Colon (tissue), 2 donors: ENCODE data around the gene HPF1.
A peak's percentile ranks its signal among the peaks of the same experiment; 100 is the strongest.
"Not testable (repeated sequence)": the region's sequence is repeated elsewhere in the genome, so short reads cannot be mapped to it uniquely, and the experiment has no call there.

Experiments used
- FAIRE-seq: peaks from 2 replicates; lab custom pipeline; 2012; peaks lifted over from hg19 to GRCh38; lab: Jason Lieb, UNC
- donor health status: control.
- donor health status: control.

Gene HPF1

DNA sequence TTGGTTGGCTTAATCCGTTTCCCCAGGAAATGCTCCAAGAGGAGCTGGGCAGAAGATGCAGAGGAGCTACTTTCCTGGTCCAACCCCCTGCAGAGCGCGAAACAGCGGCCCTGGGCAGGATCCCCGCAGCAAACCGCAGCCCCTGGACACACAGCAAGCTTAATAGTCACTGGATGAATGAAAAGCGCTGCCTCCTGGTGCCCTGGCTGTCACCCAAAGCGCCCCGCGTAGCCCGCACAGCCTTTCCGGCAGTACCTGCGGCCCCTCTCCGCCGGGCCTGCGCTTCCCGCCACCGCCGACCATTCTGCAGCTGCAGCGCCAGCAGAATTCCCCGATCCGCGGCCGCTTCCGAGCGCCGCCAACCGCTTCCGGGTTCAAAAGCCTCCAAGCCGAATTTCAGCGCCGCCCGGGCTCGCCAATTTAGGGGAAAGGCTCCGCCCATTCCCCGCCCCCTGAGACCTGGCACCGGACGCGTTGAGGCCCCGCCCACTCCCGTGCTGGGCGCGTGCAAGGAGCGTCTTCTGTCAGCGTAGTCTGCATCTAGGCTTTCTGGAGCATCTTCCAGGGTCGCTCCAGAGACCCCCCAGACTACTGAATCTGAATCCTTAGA is at the start of gene HPF1:
Gene HPF1, minus strand, starts transcription at position 370 of the 610 bp plus-strand sequence. Its CDS starts 67 bp downstream, at position 303.
- FAIRE-seq, result peak; percentile 84

DNA sequence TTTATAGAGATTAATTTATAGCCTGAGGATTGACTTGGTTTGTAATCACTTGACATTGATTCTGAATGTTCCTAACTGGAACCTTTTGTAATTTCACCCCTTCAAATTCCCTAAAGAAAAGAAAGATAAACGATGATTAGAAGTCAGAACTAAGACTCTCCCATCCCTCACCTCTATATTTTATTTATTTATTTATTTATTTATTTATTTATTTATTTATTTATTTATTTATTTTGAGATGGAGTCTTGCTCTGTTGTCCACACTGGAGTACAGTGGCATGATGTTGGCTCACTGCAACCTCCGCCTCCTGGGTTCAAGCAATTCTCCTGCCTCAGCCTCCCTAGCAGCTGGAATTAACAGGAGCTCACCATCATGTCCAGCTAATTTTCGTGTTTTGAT is 49.0 kb upstream of the HPF1 start:
- not testable (repeated sequence) for FAIRE-seq

DNA sequence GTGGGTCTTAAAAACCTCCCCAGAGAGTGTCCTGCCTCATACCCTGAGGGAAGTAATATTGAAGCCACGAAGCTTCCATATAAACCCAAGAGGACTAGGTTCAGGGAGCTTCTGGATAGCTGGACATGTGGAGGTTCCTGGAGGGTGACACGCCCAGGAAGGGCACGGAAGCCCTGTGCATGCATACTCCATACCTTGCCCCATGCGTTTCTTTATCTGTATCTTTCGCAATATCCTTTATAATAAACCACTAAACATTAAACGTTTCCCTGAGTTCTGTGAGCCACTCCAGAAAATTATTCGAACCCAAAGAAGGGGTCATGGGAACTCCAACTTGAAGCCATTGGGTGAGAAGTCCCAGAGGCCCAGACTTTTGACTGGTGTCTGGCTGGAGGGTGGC is 45.7 kb upstream of the HPF1 start:
- FAIRE-seq, result no peak

DNA sequence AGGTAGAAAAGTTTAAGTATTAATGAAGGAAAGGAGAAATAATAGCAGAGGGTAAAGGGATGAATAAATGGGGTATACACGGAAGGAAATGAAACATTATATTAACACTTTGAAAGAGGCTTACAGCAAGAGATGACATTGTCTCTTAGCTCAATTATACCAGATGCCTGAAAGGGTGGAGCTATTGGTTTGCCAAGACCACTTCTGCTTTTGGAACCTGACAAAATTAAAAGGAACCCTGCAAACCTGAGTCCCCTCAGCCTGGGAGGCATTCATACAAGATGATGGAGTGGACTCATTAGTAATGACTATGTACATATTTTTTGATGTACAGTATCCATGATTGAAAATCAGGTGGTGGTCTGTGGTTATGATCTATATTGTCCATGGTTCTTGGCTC is 45.1 kb upstream of the HPF1 start:
- no peak for FAIRE-seq

DNA sequence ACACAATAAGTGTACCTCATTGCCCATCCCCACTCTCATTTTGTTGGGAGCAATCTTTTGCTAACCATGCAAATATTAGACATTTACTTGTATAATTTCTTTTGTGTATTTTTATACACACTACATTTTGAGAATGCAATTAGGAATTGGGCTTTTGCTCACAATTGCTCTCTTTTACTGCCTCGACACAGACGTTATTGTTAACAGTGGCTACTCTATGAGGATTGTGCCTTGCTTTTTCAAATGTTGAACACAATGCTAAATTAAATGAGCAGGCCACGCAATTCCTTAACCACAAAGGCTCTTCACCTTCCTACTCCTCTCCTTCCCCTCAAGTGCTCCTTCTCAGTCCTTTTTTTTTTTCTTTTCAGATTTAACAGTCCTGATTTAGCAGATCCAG is 42.8 kb upstream of the HPF1 start:
- no peak for FAIRE-seq

DNA sequence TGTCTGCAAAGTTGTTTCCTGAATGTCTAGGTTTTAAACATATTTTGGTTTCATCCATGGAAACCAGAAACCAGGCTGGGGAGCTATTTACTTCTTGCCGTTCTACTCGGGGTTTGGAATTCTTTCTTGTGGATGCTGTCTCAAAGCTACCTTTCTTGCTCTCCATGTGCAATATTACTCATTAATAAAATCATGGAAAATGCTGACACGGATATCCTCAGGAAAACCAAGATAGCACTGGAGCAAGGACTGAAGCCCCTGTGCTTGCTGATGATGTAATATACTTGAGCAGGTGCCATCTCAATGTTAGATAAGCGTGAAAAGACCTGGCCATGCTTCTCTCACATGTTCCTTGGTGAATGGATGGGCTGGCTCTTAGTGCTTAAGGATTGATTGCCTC is 41.5 kb upstream of the HPF1 start:
- FAIRE-seq, result no peak

DNA sequence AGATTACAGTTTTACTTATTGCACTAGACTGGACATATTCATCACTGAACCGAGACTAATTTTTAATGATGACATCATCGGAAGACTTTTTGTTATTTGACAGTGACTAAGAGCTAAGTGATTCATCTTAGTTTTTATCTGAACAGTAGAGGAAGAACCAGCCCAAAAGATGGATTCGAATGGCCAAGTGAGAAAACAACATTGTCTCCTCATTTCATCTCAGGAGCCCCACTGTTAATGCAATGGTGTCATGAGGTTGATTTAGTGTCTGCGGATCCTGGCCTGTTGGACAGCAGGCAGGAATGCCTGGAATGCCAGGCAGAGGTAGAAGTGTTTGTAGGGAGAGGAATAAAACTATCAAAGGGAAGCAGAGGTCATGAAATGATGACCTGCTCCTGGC is 37.8 kb upstream of the HPF1 start:
- no peak for FAIRE-seq

DNA sequence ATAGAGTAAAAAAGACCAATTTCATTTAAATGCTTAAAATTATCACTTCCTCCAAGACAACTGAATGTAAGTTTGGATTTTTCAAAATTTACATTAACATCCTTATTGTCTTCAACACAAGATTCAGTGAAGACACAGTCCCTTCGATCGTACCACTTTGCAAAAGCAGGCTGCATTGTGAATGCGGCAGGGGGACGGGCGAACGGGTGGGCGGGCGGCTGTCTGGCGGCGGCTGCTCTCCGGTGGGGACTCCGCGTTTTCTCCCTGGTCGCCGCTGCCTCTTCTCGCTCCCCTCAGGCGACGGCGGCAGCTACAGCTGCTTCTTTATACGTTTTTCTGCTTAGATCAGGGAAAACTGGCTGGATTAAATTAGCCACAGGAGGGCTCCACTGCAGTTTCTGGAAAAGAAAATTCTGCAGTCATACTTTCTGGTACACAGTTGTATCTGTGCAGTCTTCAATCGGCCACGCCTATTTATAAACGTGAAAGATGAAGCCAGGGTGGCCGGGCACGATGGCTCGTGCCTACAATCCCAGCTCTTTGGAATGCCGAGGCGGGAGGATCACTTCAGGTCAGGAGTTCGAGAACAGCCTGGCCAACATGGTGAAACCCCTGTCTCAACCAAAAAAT is 33.9 kb upstream of the HPF1 start:
- no peak for FAIRE-seq

DNA sequence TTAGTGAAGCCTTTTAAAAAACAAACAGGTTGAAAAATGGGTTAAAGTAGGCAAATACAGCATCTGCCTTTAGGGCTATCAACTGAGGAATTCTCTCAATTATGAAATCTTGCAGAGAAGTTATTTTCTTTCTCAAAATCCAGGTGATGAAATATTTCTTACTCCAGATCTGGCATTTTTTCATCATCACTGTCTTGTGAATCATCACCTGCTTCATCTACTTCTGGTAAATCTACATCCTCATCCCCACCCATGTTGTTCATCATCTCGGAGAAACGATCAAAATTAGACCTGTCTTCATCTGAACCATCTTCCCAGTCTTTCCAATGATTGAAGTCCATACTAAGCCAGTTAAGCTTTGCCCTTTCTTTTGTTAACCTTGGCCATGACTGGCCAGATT is 33.3 kb upstream of the HPF1 start:
- FAIRE-seq, result no peak

DNA sequence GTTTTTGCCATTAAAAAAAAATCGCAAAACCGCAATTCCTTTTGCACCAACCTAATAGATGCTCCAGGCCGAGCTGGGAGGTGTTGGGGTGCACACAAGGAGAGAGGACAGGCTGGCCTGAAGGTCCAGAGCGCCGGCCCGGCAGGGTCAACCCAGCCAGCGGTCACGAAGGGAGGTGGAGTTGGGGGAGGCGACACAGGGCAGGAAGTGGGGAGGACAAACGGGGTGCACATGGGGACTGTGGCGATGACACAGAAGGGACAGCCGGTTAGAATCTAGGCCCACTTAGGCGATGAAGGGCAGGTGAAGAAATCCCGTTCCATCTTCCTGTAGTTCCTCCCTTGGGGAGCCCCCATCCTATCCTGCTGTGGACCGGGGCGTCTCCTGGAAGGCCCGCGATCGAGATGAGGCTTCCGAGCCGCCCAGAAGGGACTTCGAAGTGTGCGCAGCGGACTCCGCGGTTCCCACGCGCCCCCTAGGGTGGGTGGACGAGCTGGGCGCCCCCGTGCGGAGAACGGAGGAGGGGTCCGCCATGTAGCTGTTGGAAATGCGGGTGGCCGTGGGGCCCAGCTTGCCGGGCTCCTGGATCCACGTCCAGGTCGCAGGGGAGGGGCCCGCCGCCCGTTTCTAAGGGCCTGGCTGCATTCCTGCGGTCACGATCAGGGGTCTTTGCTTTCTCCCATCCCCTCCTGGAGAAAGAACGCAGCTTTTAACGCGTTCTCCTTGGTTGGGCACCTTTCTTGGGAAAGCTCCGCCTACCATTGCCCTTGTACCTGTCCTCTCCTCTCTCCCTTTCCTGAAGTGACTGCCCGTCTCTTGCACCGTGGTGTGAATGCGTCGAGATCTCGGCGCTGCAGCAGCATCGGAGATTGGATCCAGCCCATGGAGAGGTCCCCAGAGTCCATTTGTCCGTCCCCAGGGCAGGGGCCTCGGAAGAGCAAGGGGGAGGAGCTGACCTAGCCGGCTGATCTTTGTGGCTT is 17.0 kb upstream of the HPF1 start:
- FAIRE-seq, result no peak

DNA sequence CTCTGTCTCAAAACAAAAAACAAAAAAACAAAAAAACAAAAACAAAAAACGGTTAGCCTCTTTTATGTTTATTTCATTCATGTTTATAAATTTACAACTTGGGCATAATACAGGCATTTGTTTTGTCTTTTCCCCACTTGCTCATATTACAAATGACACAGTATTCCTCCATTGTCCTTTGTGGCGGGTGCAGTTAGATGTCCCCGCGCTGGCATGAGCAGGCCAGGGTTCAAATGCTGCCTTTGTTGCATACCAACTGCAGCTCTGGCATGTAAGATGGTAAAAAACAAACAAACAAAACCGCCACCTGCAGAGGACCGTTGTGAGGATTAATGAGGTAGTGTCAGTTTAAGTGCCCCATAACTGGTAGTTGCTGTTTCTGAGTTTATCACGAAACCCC is 16.1 kb upstream of the HPF1 start:
- FAIRE-seq, result no peak

DNA sequence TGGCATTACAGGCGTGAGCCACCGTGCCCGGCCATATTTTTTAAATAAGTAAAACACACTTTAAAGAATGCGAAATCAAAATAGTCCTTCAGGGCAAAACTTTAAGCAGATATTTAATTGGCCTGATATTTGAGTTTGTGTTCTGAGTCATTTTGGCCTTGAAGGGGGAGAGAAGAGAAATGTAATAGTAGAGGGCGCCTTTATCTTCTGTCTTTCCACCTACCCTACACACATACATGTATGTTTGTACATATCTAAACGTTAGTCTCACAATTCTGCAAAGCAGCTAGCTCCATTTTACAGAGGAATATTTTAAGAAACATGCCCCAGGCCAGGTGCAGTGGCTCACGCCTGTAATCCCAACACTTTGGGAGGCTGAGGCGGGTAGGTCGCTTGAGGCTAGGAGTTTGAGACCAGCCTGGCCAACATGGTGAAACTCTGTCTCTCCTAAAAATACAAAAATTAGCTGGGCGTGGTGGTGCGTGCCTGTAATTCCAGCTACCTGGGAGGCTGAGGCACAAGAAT is 13.9 kb upstream of the HPF1 start:
- not testable (repeated sequence) for FAIRE-seq

DNA sequence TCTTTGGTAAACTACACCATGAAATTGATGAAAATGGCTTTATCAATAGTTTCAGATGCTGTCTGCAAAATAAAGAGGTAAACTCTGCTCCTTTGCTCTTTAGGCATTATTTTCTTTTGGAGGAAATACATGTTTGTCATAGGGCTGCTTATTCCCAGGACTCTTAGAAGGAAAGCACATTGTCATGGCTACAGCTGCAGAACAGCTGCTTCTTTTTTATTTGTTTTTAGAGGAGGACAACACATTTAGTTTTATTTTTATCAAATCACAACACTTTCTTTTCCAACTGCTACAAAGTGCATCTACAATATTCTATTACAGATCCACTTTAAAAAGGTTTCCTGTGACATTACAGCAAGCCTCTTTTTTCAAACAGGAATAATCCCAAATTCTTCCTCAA is 12.7 kb upstream of the HPF1 start:
- no peak for FAIRE-seq

DNA sequence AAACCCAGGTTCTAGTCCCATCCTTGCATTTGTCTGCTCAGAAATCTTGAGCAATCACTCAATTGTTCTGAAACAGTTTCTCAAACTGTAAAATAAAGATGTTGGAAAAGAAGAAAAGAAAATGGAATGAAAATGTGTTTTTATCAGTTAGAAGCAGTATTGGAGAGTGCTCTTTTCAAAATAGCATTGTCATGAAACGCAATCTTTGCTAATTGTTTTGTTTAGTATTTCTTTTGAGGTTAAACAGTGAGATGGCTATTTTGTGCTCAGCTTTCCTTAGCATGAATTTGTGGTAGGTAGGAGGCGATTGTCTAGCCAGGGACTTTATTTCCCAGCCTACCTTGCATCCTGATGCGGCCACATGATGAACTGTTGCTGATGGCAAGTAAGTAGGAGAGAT is 10.6 kb upstream of the HPF1 start:
- no peak for FAIRE-seq

DNA sequence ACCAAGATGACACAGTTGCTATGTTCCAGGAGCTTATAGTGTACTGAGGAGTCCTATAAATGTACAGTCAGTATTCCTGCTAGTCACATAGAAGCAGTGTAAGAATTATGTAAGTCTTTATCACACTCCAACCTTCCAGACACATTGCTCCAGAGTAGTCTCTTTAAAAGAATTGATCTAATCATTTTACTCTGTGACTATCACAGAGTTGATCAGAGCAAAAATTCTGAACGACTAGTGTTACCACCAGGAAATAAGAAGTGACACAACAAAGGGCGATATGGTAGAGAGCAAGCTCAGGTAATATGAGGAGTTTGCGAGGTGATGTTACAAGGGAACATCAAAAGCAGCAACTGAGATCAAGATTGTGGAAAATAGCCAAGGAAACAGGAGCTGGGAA is 9.0 kb upstream of the HPF1 start:
- no peak for FAIRE-seq

DNA sequence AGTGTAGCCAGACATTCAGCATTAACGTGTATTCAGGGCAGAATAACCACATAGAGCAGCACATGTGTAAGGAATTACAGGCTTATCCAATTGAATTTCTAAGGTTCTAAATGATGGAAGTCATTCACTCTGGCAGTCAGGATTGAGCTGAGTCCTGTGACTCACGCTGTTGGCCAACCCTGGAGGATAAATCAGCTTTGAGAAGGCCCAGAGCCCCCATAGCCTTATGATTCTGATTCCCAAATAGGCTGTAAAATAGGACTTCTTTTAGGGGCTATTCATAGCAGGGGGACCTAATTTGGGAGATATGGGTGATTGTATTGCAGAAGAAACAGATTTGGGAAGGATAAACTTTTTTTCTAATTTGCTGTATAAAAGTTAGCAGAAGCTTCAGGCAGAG is 8.1 kb upstream of the HPF1 start:
- no peak for FAIRE-seq

DNA sequence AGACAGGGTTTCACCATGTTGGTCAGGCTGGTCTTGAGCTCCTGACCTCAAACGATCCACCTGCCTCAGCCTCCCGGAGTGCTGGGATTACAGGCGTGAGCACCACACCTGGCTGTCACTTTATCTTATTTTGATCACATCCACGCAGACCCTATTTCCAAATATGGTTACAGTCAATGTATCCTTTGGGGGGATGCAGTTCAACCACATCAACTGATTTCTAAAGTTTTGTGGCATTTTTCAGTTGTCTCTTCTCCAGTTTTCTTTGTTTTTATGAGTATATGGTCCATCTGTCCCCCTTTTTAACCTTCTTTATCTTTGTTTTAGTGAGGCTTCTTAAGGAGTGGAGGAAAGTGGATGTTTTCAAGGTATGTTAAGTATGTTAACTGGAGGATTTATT is 4.1 kb upstream of the HPF1 start:
- no peak for FAIRE-seq

DNA sequence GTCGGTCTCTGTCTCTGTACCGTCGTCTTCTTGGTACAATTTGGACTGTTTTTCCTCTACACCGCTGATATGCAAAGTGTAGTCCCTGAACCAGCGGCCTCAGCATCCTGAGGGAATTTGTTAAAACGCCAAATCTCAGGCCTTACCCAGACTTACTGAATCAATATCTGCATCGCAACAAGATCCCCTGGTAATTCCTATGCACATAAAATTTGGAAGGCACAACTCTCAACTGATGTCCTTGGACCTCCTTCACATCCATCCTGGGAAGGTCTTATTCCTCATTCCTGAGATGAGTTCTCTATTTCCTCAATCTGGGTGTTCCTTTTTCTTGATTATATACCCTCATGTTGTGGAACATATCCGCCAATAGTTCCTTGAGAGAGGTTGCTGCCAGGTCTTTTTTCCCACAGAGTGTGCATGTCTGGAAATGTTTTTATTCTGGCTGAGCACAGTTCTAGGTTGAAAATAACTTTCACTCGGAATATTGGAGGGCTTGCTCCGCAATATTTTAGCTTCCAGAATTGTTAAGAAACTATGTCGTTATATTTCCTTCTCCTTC is 738 bp upstream of the HPF1 start:
- FAIRE-seq, result no peak

DNA sequence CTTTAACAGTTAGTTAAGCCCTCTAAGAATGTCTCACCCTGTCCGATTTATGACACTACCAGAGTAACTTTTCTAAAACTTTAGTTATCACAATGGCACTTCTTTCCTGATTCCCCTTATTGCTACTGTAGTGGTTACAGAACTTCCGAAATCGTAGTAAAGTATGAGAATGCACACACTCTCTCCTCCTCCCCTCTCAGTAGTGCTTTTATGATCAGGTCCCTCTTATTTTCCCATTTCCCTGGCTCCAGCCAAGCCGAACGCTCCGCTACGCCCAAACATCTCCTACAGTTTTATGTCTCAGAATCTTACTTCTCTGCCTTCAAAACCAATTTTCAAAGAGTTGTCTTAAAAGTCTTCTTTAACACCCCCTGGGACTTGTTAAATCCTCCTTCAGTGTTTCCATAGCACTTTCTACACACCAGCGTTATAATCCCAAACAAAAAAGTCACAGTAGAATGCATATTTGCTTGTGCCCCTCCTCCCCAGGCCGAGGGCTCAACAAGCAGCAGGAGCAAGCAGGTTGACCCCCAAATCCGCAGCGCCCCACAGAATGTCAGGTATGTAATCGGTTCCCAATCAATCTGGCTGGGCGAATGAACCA is 671 bp downstream of the HPF1 start:
- no peak for FAIRE-seq

DNA sequence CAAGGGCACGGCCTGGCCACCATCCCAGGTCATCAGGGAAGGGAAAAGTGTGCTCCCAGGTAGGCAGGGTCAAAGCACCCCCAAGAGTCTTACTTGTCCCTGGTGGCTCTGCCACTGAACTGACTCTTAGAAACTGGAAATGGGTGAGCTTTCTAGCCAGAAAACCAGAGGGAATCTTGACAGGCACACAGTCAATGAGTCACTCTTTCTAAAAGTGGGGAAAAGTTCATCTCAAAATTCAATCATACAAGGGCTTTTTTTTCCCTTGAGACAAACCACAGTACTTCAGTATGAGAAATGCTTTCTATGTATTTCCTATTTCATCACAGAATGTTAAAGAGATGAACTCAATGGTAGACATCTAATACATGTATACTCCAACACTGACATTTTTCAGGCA is 12.5 kb downstream of the HPF1 start:
- no peak for FAIRE-seq

DNA sequence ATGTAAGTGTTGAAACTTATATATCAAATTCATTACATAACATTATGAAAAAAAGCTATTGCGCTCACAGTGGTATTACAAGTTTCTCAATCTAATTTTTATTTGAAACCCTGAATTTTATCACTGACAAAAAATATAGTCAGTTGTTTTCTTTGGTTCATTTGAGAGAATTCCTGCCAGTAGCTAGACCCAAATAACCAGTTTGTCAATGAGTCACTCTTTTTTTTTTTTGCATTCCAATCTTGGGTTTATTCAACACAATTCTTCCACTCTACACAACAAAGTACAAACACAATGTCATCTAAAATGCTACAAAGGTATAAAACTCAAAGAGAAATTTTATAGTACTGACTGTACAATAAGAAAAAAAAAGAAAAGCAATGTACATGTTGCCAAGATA is 13.1 kb downstream of the HPF1 start:
- no peak for FAIRE-seq

DNA sequence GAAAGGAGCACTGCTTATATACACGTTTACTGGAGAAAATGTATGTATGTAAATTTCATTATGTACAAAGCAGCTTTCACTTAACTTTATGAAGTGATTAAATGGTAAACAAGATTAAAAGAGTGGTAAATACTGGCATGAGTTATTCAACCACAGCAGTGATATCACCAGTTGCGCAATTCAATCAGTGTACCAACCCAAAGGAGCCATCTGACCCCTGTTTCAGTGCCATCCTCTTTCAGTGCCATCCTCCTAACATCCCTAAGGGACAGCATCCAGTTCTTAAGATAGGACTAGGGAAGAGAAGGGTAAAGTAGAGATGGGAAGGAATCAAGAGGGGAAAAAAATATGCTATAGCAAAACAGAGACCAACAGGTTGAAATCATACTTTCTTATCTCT is 16.2 kb downstream of the HPF1 start:
- no peak for FAIRE-seq
